Activated naive CD4-positive, alpha-beta T cell treated with Interleukin-2 at 50 U/mL for 16 hours (primary cell): ENCODE data around the gene ULK4.
"Not testable (repeated sequence)": the region's sequence is repeated elsewhere in the genome, so short reads cannot be mapped to it uniquely, and the experiment has no call there.

Source experiments
- DNase-seq: peaks from one replicate; pipeline ENCODE4 v3.0.0-alpha.2; 2020

The ULK4 gene

GRCh38 chr3:41565948-41566514, 395.9 kb downstream of the ULK4 start:
- no peak for DNase-seq

GRCh38 chr3:41565003-41565402, 396.9 kb downstream of the ULK4 start:
- no peak for DNase-seq

- DNase-seq: not testable (repeated sequence)
Observed at GRCh38 chr3:41556245-41556644, 405.7 kb downstream of the ULK4 start.

- no peak for DNase-seq
Observed at GRCh38 chr3:41532976-41533375, 428.9 kb downstream of the ULK4 start.

GRCh38 chr3:41526995-41527573, 434.8 kb downstream of the ULK4 start:
- DNase-seq: no peak

GRCh38 chr3:41525303-41526064, 436.4 kb downstream of the ULK4 start:
- DNase-seq: no peak

- no peak for DNase-seq
Observed at GRCh38 chr3:41523897-41524296, 438.0 kb downstream of the ULK4 start.

- DNase-seq: no peak
Observed at GRCh38 chr3:41522612-41523011, 439.3 kb downstream of the ULK4 start.

- DNase-seq: no peak
Observed at GRCh38 chr3:41521010-41521655, 440.8 kb downstream of the ULK4 start.

GRCh38 chr3:41519746-41520145, 442.2 kb downstream of the ULK4 start:
- DNase-seq: no peak

- no peak for DNase-seq
Observed at GRCh38 chr3:41518626-41519025, 443.3 kb downstream of the ULK4 start.

GRCh38 chr3:41508063-41508696, 453.7 kb downstream of the ULK4 start:
- no peak for DNase-seq

- no peak for DNase-seq
Observed at GRCh38 chr3:41507336-41508062, 454.4 kb downstream of the ULK4 start.

GRCh38 chr3:41503998-41504623, 457.8 kb downstream of the ULK4 start:
- no peak for DNase-seq

- DNase-seq: no peak
Observed at GRCh38 chr3:41502481-41502880, 459.4 kb downstream of the ULK4 start.

GRCh38 chr3:41502023-41502422, 459.9 kb downstream of the ULK4 start:
- no peak for DNase-seq

- no peak for DNase-seq
Observed at GRCh38 chr3:41498847-41499246, 463.1 kb downstream of the ULK4 start.

GRCh38 chr3:41490360-41490759, 471.5 kb downstream of the ULK4 start:
- DNase-seq: no peak

GRCh38 chr3:41489231-41489630, 472.7 kb downstream of the ULK4 start:
- DNase-seq: no peak

- no peak for DNase-seq
Observed at GRCh38 chr3:41488501-41488900, 473.4 kb downstream of the ULK4 start.

- DNase-seq: no peak
Observed at GRCh38 chr3:41485484-41485883, 476.4 kb downstream of the ULK4 start.

- no peak for DNase-seq
Observed at GRCh38 chr3:41482134-41482533, 479.8 kb downstream of the ULK4 start.
